ENCODE results near the gene CRTC2. TPM values are rescaled to one million over a fixed set of nuclear protein-coding genes. Genes with fewer than 3 reads are reported as not detected.

Gene CRTC2
- total RNA-seq, 1 experiment from 2014 or later, result 39.3 TPM

DNA sequence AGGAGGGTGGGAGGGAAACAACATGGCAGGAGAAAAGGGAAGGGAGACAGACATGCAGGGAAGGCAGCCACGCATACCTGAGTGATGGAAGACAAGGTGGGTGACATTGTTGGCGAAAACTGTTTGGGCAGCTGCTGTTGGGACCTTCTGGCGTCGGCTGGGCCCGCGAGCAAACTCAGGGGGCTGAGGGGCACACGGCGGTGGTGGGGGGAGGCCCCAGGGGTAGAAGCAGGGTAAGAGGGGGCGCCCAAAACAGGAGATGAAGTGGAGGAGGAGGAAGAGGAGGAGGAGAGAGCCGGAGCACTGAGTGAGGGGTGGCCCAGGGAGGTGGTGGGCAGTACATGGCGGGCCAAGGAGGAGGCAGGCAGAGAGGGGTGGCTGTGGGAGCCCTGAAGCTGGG lies 7.2 kb downstream of the CRTC2 start:
- TF ChIP-seq, protein P1, sequence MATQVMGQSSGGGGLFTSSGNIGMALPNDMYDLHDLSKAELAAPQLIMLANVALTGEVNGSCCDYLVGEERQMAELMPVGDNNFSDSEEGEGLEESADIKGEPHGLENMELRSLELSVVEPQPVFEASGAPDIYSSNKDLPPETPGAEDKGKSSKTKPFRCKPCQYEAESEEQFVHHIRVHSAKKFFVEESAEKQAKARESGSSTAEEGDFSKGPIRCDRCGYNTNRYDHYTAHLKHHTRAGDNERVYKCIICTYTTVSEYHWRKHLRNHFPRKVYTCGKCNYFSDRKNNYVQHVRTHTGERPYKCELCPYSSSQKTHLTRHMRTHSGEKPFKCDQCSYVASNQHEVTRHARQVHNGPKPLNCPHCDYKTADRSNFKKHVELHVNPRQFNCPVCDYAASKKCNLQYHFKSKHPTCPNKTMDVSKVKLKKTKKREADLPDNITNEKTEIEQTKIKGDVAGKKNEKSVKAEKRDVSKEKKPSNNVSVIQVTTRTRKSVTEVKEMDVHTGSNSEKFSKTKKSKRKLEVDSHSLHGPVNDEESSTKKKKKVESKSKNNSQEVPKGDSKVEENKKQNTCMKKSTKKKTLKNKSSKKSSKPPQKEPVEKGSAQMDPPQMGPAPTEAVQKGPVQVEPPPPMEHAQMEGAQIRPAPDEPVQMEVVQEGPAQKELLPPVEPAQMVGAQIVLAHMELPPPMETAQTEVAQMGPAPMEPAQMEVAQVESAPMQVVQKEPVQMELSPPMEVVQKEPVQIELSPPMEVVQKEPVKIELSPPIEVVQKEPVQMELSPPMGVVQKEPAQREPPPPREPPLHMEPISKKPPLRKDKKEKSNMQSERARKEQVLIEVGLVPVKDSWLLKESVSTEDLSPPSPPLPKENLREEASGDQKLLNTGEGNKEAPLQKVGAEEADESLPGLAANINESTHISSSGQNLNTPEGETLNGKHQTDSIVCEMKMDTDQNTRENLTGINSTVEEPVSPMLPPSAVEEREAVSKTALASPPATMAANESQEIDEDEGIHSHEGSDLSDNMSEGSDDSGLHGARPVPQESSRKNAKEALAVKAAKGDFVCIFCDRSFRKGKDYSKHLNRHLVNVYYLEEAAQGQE (IDR thresholded peaks at IDR 0.05; ENCODE audit: insufficient read depth in 1 of 2, low read depth in 2 of 2, low read length in 1 of 2), result no peak
- TF ChIP-seq SIN3A (IDR thresholded peaks at IDR 0.05; ENCODE audit: borderline replicate concordance, insufficient read depth, low read depth, low read length), result no peak
- TF ChIP-seq POLR2AphosphoS5 (IDR thresholded peaks at IDR 0.05; ENCODE audit: low read depth, low read length), result no peak
- in situ Hi-C loops (cut with HindIII; ENCODE audit: low pct_unique_long_range_greater_than_20kb, low sequenced_read_pairs), result no loop called here
- Histone ChIP-seq H3K4me1 (ENCODE audit: control insufficient read depth, insufficient read depth, low read length) (peaks cover 10% of the 10 kb centered on the region), H3K9me3 (ENCODE audit: control insufficient read depth, insufficient read depth, low read depth, low read length) (no peaks in the 10 kb centered on the region), H3K4me3 (ENCODE audit: low read depth in 2 of 2, low read length in 2 of 2) (no peak overlapping the region), H3K36me3 (ENCODE audit: control insufficient read depth, insufficient read depth, low read length) (peaks cover 3% of the 10 kb centered on the region), H3K27me3 (ENCODE audit: control insufficient read depth, insufficient read depth, low read length) (no peaks in the 10 kb centered on the region), H3K27ac (ENCODE audit: low read length) (no peak overlapping the region)
- no TSS peak for BruUV-seq (replicated peaks)
- DNase-seq (ENCODE audit: low read depth, low spot score), result no peak
- no peak for ATAC-seq
- CTCF ChIA-PET, result no interaction called here
- intact Hi-C loops (cut with micrococcal nuclease; ENCODE audit: unreplicated experiment), result no loop called here
- POLR2A ChIA-PET, result no interaction called here

GRCh38 chr1:153946622-153947241 lies 11.7 kb downstream of the CRTC2 start, which contains the start of gene DENND4B:
Gene DENND4B (minus strand): TSS chr1:153946718. CDS start chr1:153944374, 2,344 bp downstream.
- ChIA-PET POLR2A (interaction anchor here (0.6 to 0.7 kb wide), 2 partner anchors 12 to 50 kb away, joined by 3 to 8 read pairs; no protein-coding TSS in a partner anchor), CTCF (interaction anchor here (0.5 to 1.1 kb wide), 11 partner anchors 18 to 1303 kb away, joined by 3 to 12 read pairs (median 5); partner anchors contain the start of gene GATAD2B)
- H3K4me1 ChIP-seq (ENCODE audit: control insufficient read depth, insufficient read depth, low read length), result peaks cover 14% of the 10 kb centered on the region
- no TSS peak for BruUV-seq (replicated peaks)
- H3K27ac ChIP-seq (ENCODE audit: low read length), result peak within 1 kb of the TSS; percentile 78
- intact Hi-C loops (cut with micrococcal nuclease; ENCODE audit: unreplicated experiment), result no loop called here
- no peaks in the 10 kb centered on the region for H3K27me3 ChIP-seq (ENCODE audit: control insufficient read depth, insufficient read depth, low read length)
- H3K9me3 ChIP-seq (ENCODE audit: control insufficient read depth, insufficient read depth, low read depth, low read length), result no peaks in the 10 kb centered on the region
- H3K4me3 ChIP-seq (ENCODE audit: low read depth in 2 of 2, low read length in 2 of 2), result peak within 1 kb of the TSS; percentile 77 to 78
- TF ChIP-seq POLR2AphosphoS5 (IDR thresholded peaks at IDR 0.05; ENCODE audit: low read depth, low read length), result peak; percentile 45; the same call in 1 of the 2 replicates
- TF ChIP-seq, protein P1 (IDR thresholded peaks at IDR 0.05; ENCODE audit: insufficient read depth in 1 of 2, low read depth in 2 of 2, low read length in 1 of 2), result no peak
- TF ChIP-seq, protein P2, sequence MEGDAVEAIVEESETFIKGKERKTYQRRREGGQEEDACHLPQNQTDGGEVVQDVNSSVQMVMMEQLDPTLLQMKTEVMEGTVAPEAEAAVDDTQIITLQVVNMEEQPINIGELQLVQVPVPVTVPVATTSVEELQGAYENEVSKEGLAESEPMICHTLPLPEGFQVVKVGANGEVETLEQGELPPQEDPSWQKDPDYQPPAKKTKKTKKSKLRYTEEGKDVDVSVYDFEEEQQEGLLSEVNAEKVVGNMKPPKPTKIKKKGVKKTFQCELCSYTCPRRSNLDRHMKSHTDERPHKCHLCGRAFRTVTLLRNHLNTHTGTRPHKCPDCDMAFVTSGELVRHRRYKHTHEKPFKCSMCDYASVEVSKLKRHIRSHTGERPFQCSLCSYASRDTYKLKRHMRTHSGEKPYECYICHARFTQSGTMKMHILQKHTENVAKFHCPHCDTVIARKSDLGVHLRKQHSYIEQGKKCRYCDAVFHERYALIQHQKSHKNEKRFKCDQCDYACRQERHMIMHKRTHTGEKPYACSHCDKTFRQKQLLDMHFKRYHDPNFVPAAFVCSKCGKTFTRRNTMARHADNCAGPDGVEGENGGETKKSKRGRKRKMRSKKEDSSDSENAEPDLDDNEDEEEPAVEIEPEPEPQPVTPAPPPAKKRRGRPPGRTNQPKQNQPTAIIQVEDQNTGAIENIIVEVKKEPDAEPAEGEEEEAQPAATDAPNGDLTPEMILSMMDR (IDR thresholded peaks at IDR 0.05), result peak; percentile 99
- no peak for TF ChIP-seq TCF7L2 (IDR thresholded peaks at IDR 0.05; ENCODE audit: low read depth, low read length)
- ATAC-seq (peak; percentile 95), DNase-seq (ENCODE audit: low read depth, low spot score) (no peak)
- in situ Hi-C loops (cut with HindIII; ENCODE audit: low pct_unique_long_range_greater_than_20kb, low sequenced_read_pairs), result no loop called here
- H3K36me3 ChIP-seq (ENCODE audit: control insufficient read depth, insufficient read depth, low read length), result no peaks in the 10 kb centered on the region; the same call in none of the 2 replicates
